EH (cell line): ENCODE data around the gene ADAM19.
"Not testable (repeated sequence)": the region's sequence is repeated elsewhere in the genome, so short reads cannot be mapped to it uniquely, and the experiment has no call there.

Experiments used
- DNase-seq: peaks from one replicate; pipeline ENCODE4 v3.0.0-alpha.2; 2015; ENCODE audit warnings: low read depth

The ADAM19 gene

DNA sequence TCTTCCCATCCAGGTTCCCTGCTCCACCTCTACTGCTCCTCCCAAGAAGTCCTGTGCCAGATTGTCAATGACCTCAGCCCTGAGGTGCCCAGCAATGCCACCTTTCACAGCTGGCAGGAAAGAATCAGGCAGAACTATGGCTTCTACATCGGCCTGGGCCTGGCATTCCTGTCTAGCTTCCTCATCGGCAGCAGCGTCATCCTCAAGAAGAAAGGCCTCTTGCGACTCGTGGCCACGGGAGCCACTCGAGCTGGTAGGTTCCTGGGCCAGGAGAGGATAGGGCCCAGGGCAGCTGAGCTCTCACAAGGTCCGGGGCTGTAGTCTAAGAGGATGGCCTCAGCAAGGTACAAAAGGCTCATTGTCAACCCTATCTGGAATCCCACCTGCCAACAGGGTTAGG, 112.5 kb downstream of the ADAM19 start:
- peak; percentile 57 for DNase-seq

DNA sequence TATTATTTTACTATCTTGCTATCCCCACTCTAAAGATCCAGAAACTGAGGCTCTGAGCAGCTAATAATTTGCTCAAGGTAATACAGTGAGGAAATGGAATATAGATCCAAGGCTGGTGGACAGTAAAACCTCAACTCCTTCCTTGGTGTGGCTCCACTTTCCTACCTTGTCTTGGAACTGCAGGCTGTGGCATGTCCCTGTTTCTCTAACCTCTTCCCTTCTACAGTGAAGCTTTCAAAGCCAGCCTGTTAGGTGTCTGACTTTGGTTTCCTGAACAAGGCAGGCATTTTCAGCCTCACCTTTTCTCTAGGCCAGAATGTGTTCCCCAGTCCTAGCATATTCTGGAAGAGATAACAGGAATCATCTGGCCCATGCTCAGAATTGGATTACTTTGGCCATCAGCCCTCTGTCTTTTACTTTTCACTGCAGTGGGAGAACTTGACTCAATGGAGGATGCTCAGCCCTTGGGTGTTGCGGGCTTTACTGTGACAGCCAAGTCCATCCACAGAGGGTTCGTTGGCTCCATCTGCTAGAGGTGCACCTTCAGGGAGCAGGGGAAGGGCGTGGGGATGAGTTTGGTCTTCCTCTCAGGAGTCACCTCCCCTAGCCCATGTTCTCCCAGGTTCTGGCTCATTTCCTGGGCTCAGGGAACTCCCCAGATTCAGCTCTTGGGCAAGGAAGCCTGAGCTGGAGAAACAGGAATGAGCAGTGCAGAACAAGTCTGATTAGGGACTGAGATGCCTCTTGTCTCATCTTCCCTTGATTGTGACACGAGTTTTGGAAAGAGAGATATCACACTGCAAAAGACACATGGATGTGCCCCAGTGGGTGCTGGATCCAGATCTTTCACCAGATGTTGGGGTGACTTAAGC, 114.4 kb downstream of the ADAM19 start:
- DNase-seq: peak; percentile 27

GRCh38 chr5:157459715-157460599, 115.6 kb downstream of the ADAM19 start, which contains the start of gene NIPAL4:
TSS of gene NIPAL4 (plus strand) at chr5:157460213. CDS start at chr5:157460321, 108 bp downstream.
- DNase-seq: peak; percentile 50

GRCh38 chr5:157458835-157459234, 116.7 kb downstream of the ADAM19 start:
- DNase-seq: no peak

DNA sequence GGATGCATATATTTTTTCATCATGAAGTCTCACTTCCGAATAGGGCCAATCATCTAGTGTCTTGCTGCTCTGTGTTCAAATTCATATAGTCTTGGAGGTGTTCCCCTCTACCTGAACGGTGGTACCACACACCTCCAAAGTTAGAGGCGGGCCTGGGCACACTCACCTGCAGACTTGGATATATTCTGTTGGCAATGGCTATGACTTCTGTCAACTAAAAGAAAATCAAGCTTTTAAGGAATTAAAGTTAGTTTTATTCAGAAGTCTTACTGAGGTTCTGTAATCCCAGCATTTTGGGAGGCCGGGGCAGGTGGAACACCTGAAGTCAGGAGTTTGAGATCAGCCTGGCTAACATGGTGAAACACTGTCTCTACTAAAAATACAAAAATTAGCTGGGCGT, 118.2 kb downstream of the ADAM19 start:
- DNase-seq: no peak

GRCh38 chr5:157456301-157456700, 119.3 kb downstream of the ADAM19 start:
- no peak for DNase-seq

- DNase-seq: no peak
These were observed 120.5 kb downstream of the ADAM19 start for GRCh38 chr5:157455057-157455456.

DNA sequence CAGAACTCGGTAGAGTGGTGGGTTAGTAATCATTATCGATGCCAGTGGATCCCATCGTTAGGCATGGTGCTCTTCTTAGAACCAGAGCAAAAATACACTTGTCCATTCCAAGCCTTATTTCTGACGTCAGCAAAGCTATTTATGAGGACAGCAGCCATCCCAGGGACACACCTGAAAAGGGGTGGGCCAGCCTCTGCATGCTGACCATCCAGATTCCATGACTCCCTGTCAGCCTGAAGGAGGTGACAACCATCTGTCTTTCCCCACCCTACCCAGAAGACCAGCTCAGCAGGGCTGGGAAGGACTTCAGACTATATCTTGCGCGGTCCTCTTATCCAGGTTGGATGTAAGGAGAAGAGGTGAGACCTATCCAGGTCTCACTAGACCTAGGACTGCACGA, 121.3 kb downstream of the ADAM19 start:
- DNase-seq: no peak

DNA sequence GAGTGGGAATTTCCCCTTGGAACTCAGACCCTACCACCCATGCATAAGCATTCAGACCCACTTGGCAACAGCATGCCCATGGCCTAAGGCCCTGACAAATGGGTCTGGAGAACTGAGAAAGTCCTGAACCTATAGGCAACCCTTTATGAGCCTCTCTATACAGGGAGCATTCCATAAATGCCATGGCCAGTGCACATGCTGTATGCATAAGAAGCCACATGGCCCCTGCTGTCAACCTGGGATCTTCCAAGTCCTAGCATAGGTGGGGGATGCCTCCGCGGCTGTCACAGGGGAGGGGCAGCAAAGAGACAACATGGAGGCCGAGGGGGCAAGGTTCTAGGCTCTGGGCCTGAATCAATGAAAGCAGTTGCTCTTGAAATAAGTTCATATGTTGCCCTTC, 123.8 kb downstream of the ADAM19 start:
- peak; percentile 9 for DNase-seq

GRCh38 chr5:157450024-157450423, 125.6 kb downstream of the ADAM19 start:
- no peak for DNase-seq

DNA sequence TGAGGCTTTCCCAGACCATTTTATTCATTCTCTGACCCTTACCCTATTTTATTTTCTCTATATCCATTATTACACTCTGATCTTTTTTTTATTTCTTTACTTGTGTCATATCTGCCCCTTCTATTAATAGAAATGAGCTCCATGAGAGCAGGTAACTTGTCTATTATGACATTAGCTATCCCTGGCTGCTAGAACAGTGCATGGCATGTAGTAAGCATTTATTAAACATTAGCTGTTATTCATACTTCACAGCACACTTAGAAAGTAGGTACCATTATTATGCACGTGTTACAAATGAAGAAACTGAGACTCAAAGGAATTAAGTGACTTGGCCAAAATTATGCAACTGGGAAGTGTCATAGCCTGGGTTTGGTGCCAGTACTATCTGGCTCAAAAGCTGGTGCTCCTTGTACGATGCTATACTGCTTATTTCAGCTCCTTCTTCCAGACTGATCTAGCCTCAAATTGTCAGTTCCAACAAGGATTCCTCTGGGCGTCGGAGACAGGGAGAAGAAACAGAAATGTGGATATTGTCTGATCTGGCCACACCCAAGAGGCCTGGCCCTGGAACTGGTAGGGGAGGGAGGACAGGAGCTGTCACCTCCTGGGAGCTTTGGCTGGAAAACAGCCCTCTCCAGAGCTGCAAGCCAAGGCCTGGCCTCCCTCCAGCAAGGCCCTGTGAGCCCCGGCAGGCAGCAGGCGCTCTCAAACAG, 126.4 kb downstream of the ADAM19 start:
- peak; percentile 26 for DNase-seq

DNA sequence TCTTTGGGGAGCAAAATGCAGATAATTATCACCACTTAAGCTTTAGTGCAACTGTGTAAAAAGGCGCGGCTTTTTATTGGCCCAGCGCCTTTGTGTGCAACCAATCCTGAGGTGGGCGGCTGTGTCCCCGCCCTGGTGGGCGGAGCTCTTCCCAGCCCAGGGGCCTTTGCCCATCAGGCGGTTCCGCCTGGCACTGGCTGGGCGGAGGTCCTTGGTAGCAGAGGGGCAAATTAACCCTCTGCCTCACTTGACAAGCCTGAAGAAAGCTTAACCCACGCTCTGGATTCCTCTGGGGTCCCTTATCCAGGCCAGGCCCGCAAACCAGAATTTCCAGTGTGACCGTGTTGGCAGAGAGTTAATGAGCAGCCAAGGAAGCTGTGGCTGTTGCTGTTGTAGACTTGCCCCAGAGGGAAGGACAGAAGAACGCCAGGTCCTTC, 128.4 kb downstream of the ADAM19 start:
- no peak for DNase-seq

DNA sequence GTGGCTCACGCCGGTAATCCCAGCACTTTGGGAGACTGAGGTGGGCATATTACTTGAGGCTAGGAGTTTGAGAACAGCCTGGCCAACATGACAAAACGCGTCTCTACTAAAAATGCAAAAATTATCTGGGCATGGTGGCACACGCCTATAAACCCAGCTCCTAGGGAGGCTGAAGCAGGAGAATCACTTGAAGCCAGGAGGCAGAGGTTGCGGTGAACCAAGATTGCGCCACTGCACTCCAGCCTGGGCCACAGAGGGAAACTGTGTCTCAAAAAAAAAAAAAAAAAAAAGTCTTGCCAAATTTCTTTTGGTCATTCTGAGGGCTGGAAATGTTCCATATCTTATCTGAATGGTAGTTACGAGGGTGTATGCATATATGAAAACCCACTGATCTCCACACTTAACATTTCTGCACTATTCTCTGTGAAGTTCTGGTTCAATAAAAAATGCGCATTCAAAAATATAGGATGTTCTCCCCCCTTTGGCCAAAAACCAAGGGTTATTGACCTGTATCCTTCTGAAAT, 129.1 kb downstream of the ADAM19 start:
- DNase-seq: no peak

DNA sequence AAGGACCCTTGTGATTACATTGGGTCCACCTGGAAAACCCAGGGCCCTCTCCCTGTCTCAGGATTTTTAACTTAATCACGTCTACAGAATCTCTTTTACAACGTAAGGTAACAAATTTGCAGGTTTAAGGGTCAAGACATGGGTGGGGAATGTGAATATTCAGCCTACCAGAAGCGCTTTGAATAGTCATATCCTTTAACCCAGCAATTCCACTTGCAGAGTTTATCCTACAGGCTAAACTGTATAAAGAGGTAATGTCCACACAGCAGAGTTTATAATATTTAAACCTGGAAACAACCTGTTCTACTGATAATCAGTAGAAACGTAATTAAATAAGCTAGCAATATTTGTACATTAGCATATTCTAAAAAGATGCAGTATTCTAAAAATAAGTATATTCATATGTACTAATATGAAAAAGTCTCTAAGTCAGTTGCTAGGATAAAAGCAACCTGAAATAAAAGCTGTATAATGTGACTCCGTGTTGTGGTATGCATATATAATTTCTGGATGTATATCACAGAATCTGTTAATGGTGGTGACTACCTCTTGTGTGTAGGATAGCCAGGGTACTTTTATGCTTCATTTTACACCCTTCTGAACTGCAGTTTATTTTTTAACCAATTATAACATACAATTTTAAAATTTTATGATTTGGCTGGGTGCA, 129.7 kb downstream of the ADAM19 start:
- DNase-seq: no peak

DNA sequence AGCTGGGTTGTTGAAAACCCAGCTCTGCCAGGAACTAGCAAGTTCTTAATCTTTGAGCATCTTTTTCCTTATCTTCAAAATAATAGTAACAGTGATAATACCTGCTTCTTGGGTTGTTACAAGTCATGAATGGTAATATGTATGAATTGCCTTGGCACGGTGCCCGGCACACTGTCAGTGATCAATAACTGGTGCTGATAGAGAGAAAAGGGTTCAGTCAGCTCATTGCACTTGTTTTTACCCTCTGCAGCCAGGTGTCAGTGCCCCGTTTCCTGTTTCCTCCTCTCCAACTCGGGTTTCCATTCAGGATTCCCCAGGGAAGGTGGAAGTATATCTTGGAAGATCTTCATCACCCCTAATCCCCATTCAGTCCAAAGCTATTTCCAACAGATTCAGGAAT, 131.4 kb downstream of the ADAM19 start:
- DNase-seq: no peak

GRCh38 chr5:157443041-157443549, 132.5 kb downstream of the ADAM19 start:
- DNase-seq: peak; percentile 49

DNA sequence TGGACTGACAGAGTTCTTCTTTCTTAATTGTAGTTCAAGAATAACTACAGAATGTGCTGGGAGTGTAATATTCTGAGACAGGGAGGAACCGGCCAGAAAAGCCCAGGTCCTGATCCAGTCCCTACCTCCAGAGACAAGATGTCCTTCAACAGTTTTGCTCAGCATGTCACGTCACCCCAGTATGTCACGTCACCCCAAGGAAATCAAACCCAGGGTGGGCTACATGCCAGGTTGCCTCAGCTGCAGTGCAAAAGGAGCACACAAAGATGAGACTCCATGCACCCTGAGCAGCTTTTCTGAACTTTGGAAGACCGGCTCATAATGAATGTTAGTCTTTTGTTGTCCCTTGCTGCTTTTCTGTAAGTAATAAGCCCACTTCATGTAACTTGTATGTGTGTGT, 141.5 kb downstream of the ADAM19 start:
- DNase-seq: no peak

DNA sequence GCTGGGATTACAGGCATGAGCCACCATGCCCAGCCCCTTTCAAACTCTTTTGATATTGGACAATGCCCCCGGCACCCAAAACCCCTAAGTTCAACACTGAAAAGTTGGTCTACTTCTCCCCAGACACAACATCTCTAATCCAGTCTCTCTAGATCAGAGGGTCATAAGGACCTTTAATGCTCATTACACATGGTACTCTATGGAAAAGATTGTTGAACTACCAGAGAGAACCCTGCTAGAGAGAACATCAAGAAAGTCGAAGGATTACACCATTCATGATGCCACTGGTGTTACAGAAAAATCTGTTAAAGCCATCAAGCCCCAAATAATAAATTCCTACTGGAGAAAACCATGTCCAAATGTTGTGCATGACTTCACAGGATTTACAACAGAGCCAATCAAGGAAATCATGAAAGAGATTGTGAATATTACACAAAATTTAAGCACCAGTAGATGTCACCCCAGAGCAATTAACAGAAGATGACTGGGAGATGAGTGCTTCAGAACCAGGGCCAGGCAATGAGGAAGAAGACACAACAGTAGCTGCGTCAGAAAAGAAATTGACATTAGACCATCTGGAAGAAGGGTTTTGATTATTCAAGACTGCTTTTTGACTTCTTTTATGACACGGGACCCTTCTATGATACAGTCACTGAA, 143.9 kb downstream of the ADAM19 start:
- peak; percentile 82 for DNase-seq

DNA sequence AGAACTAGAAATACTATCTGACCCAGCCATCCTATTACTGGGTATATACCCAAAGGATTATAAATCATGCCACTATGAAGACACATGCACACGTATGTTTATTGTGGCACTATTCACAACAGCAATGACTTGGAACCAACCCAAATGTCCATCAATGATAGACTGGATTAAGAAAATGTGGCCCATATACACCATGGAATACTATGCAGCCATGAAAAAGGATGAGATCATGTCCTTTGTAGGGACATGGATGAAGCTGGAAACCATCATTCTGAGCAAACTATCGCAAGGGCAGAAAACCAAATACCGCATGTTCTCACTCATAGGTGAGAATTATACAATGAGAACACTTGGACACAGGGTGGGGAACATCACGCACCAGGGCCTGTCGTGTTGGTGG, 145.7 kb downstream of the ADAM19 start:
- not testable (repeated sequence) for DNase-seq
